Smooth muscle cell (in vitro differentiated cells): ENCODE data around the gene COX6B2. TPM values are rescaled to one million over a fixed set of nuclear protein-coding genes. Genes with fewer than 3 reads are reported as not detected.

ENCODE experiments used
- DNase-seq: peaks from one replicate; lab custom pipeline; 2025; ENCODE audit not compliant: unreplicated experiment; lab: John Stamatoyannopoulos, UW
- H2AFZ ChIP-seq: fragments of 200-600 bp; sonication (generic); 2 replicates; pipeline ENCODE4 v1.6.0; 2016; ENCODE audit warnings: antibody characterized with exemption, low read depth, mild to moderate bottlenecking
- H3F3A ChIP-seq: fragments of 200-600 bp; sonication (generic); 2 replicates; pipeline ENCODE4 v1.6.0; 2017; ENCODE audit warnings: antibody characterized with exemption, low read depth
- H3K27ac ChIP-seq: fragments of 200-600 bp; sonication (generic); 2 replicates; pipeline ENCODE4 v1.5.1; 2016; ENCODE audit warnings: low read depth, mild to moderate bottlenecking
- H3K27me3 ChIP-seq: fragments of 200-600 bp; sonication (generic); 2 replicates; pipeline ENCODE4 v1.6.1; 2016; ENCODE audit warnings: low read depth, mild to moderate bottlenecking
- H3K36me3 ChIP-seq: fragments of 200-600 bp; sonication (generic); 2 replicates; pipeline ENCODE4 v1.5.1; 2016; ENCODE audit warnings: low read depth
- H3K4me1 ChIP-seq: fragments of 200-600 bp; sonication (generic); 2 replicates; pipeline ENCODE4 v1.5.1; 2016; ENCODE audit warnings: low read depth
- H3K4me2 ChIP-seq: fragments of 200-600 bp; sonication (generic); 2 replicates; pipeline ENCODE4 v1.6.0; 2016; ENCODE audit warnings: mild to moderate bottlenecking
- H3K4me3 ChIP-seq: fragments of 200-600 bp; sonication (generic); 2 replicates; pipeline ENCODE4 v1.5.1; 2016; ENCODE audit warnings: mild to moderate bottlenecking
- H3K79me2 ChIP-seq: fragments of 200-600 bp; sonication (generic); 2 replicates; pipeline ENCODE4 v1.6.0; 2016; ENCODE audit warnings: low read depth, mild to moderate bottlenecking
- H3K9ac ChIP-seq: fragments of 200-600 bp; sonication (generic); 2 replicates; pipeline ENCODE4 v1.6.0; 2016; ENCODE audit warnings: low read depth
- H3K9me3 ChIP-seq: fragments of 200-600 bp; sonication (generic); replicated peaks from 2 replicates; pipeline ENCODE4 v1.5.1; 2016; ENCODE audit warnings: low read depth
- H4K20me1 ChIP-seq: fragments of 200-600 bp; sonication (generic); 2 replicates; pipeline ENCODE4 v1.6.0; 2016; ENCODE audit warnings: low read depth
- WGBS: methylation state at CpG from one replicate; pipeline ENCODE4 v1.1.7; 2016; ENCODE audit warnings: low lambda C conversion rate; 5-methylcytosine and 5-hydroxymethylcytosine counted together
- polyA plus RNA-seq: library from polyadenylated mRNA; unstranded; fragments of >200 nt; fragmentation: Nextera tagmentation; extraction: Ambion mirVana; gene quantifications from 2 replicates; pipeline ENCODE4 v1.2.1, GENCODE V29; 2016
- total RNA-seq: library from RNA; depleted of rRNA; stranded (reverse); fragments of >200 nt; gene quantifications from 2 replicates; pipeline ENCODE4 v1.2.3, GENCODE V29; 2014
- TF ChIP-seq, protein P1 (sequence below): fragments of 200-600 bp; sonication (generic); IDR thresholded peaks from 2 replicates; pipeline ENCODE4 v1.5.1; 2017; ENCODE audit warnings: borderline replicate concordance, mild to moderate bottlenecking, antibody characterized with exemption; ENCODE audit not compliant: insufficient read depth, poor library complexity, severe bottlenecking

COX6B2 gene
- total and polyA plus RNA-seq, 2 experiments from 2014 or later: 0.18 to 1.7 TPM

DNA sequence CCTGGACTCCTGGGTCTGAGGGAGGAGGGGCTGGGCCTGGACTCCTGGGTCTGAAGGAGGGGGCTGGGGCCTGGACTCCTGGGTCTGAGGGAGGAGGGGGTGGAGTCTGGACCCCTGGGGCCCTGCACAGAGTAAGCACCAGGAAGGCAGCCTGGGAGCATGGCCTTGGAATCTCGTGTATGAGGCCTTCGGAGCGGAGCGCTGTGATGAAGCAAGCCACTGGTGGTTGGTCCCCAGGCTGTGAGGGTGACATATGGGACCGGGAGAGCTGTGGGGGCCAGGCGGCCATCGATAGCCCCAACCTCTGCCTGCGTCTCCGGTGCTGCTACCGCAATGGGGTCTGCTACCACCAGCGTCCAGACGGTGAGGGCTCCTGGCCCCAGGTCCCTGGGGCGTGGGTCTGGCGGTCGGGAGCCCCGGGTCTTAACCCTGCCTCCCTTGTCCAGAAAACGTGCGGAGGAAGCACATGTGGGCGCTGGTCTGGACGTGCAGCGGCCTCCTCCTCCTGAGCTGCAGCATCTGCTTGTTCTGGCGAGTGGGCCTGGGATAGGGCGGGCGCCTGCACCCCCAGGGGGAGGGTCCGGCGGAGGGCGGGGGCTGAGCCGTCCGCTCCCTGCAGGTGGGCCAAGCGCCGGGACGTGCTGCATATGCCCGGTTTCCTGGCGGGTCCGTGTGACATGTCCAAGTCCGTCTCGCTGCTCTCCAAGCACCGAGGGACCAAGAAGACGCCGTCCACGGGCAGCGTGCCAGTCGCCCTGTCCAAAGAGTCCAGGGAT lies 23.0 kb upstream of the COX6B2 start:
- H3K36me3 ChIP-seq: no peaks in the 10 kb centered on the region
- H3K9ac ChIP-seq: no peak overlapping the region
- no peaks in the 10 kb centered on the region for H3K9me3 ChIP-seq
- TF ChIP-seq, protein P1, sequence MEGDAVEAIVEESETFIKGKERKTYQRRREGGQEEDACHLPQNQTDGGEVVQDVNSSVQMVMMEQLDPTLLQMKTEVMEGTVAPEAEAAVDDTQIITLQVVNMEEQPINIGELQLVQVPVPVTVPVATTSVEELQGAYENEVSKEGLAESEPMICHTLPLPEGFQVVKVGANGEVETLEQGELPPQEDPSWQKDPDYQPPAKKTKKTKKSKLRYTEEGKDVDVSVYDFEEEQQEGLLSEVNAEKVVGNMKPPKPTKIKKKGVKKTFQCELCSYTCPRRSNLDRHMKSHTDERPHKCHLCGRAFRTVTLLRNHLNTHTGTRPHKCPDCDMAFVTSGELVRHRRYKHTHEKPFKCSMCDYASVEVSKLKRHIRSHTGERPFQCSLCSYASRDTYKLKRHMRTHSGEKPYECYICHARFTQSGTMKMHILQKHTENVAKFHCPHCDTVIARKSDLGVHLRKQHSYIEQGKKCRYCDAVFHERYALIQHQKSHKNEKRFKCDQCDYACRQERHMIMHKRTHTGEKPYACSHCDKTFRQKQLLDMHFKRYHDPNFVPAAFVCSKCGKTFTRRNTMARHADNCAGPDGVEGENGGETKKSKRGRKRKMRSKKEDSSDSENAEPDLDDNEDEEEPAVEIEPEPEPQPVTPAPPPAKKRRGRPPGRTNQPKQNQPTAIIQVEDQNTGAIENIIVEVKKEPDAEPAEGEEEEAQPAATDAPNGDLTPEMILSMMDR: no peak
- H2AFZ ChIP-seq: no peak overlapping the region
- no peaks in the 10 kb centered on the region for H3K27me3 ChIP-seq
- no peaks in the 10 kb centered on the region for H3F3A ChIP-seq
- H4K20me1 ChIP-seq: no peaks in the 10 kb centered on the region
- no peak overlapping the region for H3K4me3 ChIP-seq
- H3K4me1 ChIP-seq: peaks cover 37% of the 10 kb centered on the region
- peak overlapping the region; percentile 66 for H3K4me2 ChIP-seq
- whole genome bisulfite sequencing: 23% methylated on average over 34 of the region's 43 CpGs
- DNase-seq: no peak
- H3K27ac ChIP-seq: no peak overlapping the region
- no peaks in the 10 kb centered on the region for H3K79me2 ChIP-seq

DNA sequence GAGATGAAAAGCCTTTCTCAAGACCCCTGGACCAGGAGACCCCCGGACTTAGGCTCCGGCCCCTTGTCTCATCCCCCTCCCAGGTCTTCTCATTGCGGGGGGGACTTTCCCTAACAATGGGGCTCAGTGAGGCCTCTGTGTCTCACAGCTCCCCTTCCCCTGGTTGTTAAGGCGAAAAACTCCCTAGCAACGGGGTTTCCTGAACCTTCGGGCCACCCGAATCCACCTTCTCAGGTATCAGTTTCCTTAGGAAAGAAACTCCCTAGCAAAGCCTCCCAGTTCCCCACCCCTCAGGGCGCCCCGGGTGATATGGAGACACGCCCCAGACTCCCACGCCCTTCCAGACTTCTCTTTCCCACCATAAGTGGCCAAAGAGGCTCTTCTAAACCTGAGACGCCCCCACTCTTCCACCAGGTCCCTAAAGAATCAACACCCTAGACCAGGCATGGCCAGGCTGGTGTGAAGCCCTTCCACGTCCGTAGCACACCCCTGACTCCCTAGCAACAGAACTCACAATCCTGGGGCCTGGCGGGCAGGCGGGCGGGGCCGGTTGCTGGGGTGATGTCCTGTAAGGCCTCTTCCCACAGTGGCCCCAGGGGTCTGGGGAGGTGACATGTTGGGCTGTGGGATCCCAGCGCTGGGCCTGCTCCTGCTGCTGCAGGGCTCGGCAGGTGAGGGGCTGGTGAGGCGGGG lies 21.9 kb upstream of the COX6B2 start, which contains the start of gene TMEM190:
Gene TMEM190, plus strand, starts transcription at position 586 of the 693 bp plus-strand sequence. Its CDS starts 28 bp downstream, at position 614.
- H3K4me2 ChIP-seq: peak within 1 kb of the TSS; percentile 66
- DNase-seq: no peak
- 63% methylated on average over 20 of the region's 21 CpGs for WGBS
- H3F3A ChIP-seq: peaks cover under 1% of the 10 kb centered on the region
- no peak within 1 kb of the TSS for H3K9ac ChIP-seq
- H3K27ac ChIP-seq: no peak within 1 kb of the TSS
- H3K4me3 ChIP-seq: no peak within 1 kb of the TSS
- TF ChIP-seq, protein P1: no peak
- H4K20me1 ChIP-seq: no peaks in the 10 kb centered on the region
- H3K27me3 ChIP-seq: no peaks in the 10 kb centered on the region
- H3K9me3 ChIP-seq: no peaks in the 10 kb centered on the region
- no peak within 1 kb of the TSS for H2AFZ ChIP-seq
- H3K79me2 ChIP-seq: no peaks in the 10 kb centered on the region
- H3K4me1 ChIP-seq: peaks cover 37% of the 10 kb centered on the region
- H3K36me3 ChIP-seq: no peaks in the 10 kb centered on the region

DNA sequence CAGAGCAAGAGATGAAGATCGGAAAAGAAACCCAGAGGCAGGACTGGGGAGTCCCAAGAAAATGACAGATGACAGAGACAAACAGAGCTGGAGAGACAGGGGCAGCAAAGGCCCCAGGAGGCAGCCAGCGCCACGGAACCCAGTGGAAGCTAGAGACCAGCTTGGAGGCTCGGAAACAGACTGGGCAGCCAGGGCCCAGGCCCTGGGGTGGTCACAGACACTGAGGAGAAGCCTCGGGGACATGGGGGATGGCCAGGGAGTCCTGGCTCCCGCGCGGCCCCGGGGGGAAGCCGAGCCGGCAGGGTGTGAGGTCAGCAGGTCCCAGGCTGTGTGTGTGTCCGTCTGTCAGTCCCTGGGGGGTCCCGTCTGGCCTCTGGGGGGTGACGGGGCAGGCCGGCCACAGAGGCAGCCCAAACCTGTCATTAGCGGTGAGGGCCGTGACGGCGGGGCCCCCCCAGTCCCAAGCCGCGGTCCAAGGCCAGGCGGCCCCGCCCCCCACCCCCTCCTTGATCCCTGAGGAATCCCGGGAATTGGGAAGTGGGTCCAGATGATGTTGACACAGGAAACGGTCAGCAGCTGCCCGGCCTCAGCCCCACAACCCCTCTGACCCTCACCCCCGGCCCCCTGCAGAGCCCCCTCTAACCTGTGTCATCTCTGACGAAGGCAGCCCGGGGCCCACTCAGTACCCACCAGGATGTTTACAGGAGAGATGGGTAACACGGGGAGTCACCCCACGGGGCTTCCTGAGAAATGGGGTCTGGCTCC lies 19.7 kb upstream of the COX6B2 start:
- no peak overlapping the region for H2AFZ ChIP-seq
- peaks cover 37% of the 10 kb centered on the region for H3K4me1 ChIP-seq
- DNase-seq: no peak
- H3K79me2 ChIP-seq: peaks cover 4% of the 10 kb centered on the region
- H3K4me2 ChIP-seq: peak overlapping the region; percentile 76
- 8% methylated on average over 21 of the region's 31 CpGs for WGBS
- H3K9me3 ChIP-seq: no peaks in the 10 kb centered on the region
- no peaks in the 10 kb centered on the region for H3K36me3 ChIP-seq
- H3K27me3 ChIP-seq: no peaks in the 10 kb centered on the region
- H3K9ac ChIP-seq: peak overlapping the region; percentile 83
- TF ChIP-seq, protein P1: no peak
- peak overlapping the region; percentile 97 for H3K27ac ChIP-seq
- H3F3A ChIP-seq: peaks cover 9% of the 10 kb centered on the region
- no peaks in the 10 kb centered on the region for H4K20me1 ChIP-seq
- peak overlapping the region; percentile 12 for H3K4me3 ChIP-seq
